HG03025 (cell line): Measurements from ENCODE around the gene KIAA2012.

Experiments used
- ATAC-seq: cut with Tn5 transposase; IDR thresholded peaks from one replicate; pipeline ENCODE4 v1.9.1; 2021; ENCODE audit warnings: mild to moderate bottlenecking, moderate library complexity; ENCODE audit not compliant: unreplicated experiment, low FRiP score

KIAA2012 gene

GRCh38 chr2:202249521-202250253 is 176.6 kb downstream of the KIAA2012 start:
- no peak for ATAC-seq

GRCh38 chr2:202251494-202251893 is 178.4 kb downstream of the KIAA2012 start:
- no peak for ATAC-seq
